Measurements from ENCODE around the gene MORC1.

DNA sequence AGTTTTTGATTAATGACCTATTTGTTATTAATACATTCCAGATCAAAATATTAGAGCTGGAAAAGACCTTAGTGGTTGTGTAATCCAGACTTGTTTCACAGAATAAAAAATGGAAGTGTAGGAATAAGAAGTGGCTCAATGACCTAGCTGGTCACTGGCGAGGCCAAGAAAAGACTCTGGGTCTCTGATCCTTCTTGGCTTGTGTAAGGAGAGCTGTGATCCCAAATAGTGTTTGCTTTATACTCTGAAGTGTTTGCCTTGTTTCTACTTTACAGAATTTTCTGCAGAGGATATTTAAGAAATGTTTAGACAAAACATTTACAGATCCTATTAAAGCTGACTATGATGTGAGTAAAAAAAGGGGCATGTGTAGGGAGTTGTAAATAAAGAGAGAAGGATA lies 25.7 kb upstream of the MORC1 start:
- TF ChIP-seq, protein P1, sequence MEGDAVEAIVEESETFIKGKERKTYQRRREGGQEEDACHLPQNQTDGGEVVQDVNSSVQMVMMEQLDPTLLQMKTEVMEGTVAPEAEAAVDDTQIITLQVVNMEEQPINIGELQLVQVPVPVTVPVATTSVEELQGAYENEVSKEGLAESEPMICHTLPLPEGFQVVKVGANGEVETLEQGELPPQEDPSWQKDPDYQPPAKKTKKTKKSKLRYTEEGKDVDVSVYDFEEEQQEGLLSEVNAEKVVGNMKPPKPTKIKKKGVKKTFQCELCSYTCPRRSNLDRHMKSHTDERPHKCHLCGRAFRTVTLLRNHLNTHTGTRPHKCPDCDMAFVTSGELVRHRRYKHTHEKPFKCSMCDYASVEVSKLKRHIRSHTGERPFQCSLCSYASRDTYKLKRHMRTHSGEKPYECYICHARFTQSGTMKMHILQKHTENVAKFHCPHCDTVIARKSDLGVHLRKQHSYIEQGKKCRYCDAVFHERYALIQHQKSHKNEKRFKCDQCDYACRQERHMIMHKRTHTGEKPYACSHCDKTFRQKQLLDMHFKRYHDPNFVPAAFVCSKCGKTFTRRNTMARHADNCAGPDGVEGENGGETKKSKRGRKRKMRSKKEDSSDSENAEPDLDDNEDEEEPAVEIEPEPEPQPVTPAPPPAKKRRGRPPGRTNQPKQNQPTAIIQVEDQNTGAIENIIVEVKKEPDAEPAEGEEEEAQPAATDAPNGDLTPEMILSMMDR (conservative IDR thresholded peaks at IDR 0.05; ENCODE audit: low read length) = no peak
- no peak for TF ChIP-seq EZH2phosphoT487 (IDR thresholded peaks at IDR 0.05; ENCODE audit: borderline replicate concordance)
